CD14-positive monocyte (primary cell): ENCODE data around the gene RBM28. TPM values are rescaled to one million over a fixed set of nuclear protein-coding genes. Genes with fewer than 3 reads are reported as not detected.
A peak's percentile ranks its signal among the peaks of the same experiment; 100 is the strongest.

Experiments
- DNase-seq, 3 donors: peaks; one replicate each; pipeline ENCODE4 v3.0.0-alpha.2; 2011 to 2022
- H2AFZ ChIP-seq: 2 replicates; pipeline ENCODE4 v1.6.0; 2012; ENCODE audit warnings: mild to moderate bottlenecking, low read depth, low read length, inconsistent platforms; ENCODE audit not compliant: insufficient read depth, poor library complexity, severe bottlenecking
- H3K27ac ChIP-seq, 2 donors: 1 replicate in 1 of 2; 2 replicates in 1 of 2; pipeline ENCODE4 v1.5.1; 2012 to 2013; ENCODE audit warnings: low read length in 2 of 2, control low read depth in 1 of 2, inconsistent platforms in 1 of 2, low read depth in 1 of 2, mild to moderate bottlenecking in 1 of 2
- H3K27me3 ChIP-seq, 2 donors: one replicate each; pipeline versions ENCODE4 v1.6.0 to v1.6.1; 2011 to 2013; ENCODE audit warnings: low read length in 2 of 2; ENCODE audit not compliant: control insufficient read depth in 2 of 2, insufficient read depth in 2 of 2
- H3K36me3 ChIP-seq, 2 donors: replicated peaks in 1 of 2; 1 replicate in 1 of 2; 2 replicates in 1 of 2; pipeline versions ENCODE4 v1.5.1 to v1.6.1; 2012 to 2013; ENCODE audit warnings: low read length in 2 of 2, control low read depth in 1 of 2, inconsistent platforms in 1 of 2, mild to moderate bottlenecking in 1 of 2; ENCODE audit not compliant: insufficient read depth in 2 of 2, control insufficient read depth in 1 of 2
- H3K4me1 ChIP-seq, 2 donors: 1 replicate in 1 of 2; 2 replicates in 1 of 2; pipeline versions ENCODE4 v1.5.1 to v1.6.1; 2012 to 2013; ENCODE audit warnings: low read length in 2 of 2, control low read depth in 1 of 2, inconsistent platforms in 1 of 2, mild to moderate bottlenecking in 1 of 2, moderate library complexity in 1 of 2; ENCODE audit not compliant: insufficient read depth in 2 of 2, control insufficient read depth in 1 of 2
- H3K4me2 ChIP-seq: replicated peaks from 2 replicates; pipeline ENCODE3; 2012; ENCODE audit warnings: low read length, moderate library complexity, mild to moderate bottlenecking; ENCODE audit not compliant: poor library complexity, severe bottlenecking; ENCODE audit errors: extremely low read depth
- H3K4me3 ChIP-seq, 3 experiments: fragments of 200-600 bp in 1 of 3; sonication (generic) in 1 of 3; replicated peaks in 1 of 3; 1 replicate in 2 of 3; 2 replicates in 1 of 3; pipeline ENCODE4 v1.5.1; 2011 to 2013; ENCODE audit warnings: low read length in 3 of 3, mild to moderate bottlenecking in 3 of 3, control low read depth in 2 of 3, low read depth in 2 of 3, inconsistent platforms in 1 of 3, moderate library complexity in 1 of 3
- H3K79me2 ChIP-seq: 2 replicates; pipeline ENCODE4 v1.6.0; 2012; ENCODE audit warnings: mild to moderate bottlenecking, control low read depth, inconsistent platforms, low read length, moderate library complexity; ENCODE audit not compliant: insufficient read depth
- H3K9ac ChIP-seq: 2 replicates; pipeline ENCODE4 v1.6.0; 2017; ENCODE audit warnings: low read length, mild to moderate bottlenecking; ENCODE audit not compliant: insufficient read depth, poor library complexity, severe bottlenecking
- H3K9me3 ChIP-seq, 2 donors: replicated peaks in 1 of 2; 1 replicate in 1 of 2; 2 replicates in 1 of 2; pipeline versions ENCODE4 v1.5.1 to v1.6.1; 2012 to 2013; ENCODE audit warnings: low read length in 2 of 2, control low read depth in 1 of 2; ENCODE audit not compliant: control insufficient read depth in 1 of 2, insufficient read depth in 1 of 2
- H4K20me1 ChIP-seq: 2 replicates; pipeline ENCODE4 v1.6.0; 2012; ENCODE audit warnings: mild to moderate bottlenecking, low read length, control low read depth, moderate library complexity; ENCODE audit not compliant: insufficient read depth
- H3K27ac Mint-ChIP-seq, 7 donors: one replicate each; pipeline ENCODE4 v1.8.0; 2020; ENCODE audit warnings: mild to moderate bottlenecking in 7 of 7, mixed read lengths in 7 of 7, moderate library complexity in 6 of 7, inconsistent platforms in 2 of 7
- H3K27me3 Mint-ChIP-seq, 3 donors: one replicate each; pipeline ENCODE4 v1.8.0; 2021 to 2022; ENCODE audit warnings: low read depth in 3 of 3, mild to moderate bottlenecking in 3 of 3, mixed read lengths in 3 of 3, moderate library complexity in 3 of 3, inconsistent platforms in 1 of 3
- H3K36me3 Mint-ChIP-seq, 2 donors: one replicate each; pipeline ENCODE4 v1.8.0; 2020; ENCODE audit warnings: mixed read lengths in 2 of 2, inconsistent platforms in 1 of 2, mild to moderate bottlenecking in 1 of 2
- H3K4me1 Mint-ChIP-seq: one replicate; pipeline ENCODE4 v1.8.0; 2020; ENCODE audit warnings: mild to moderate bottlenecking, mixed read lengths
- H3K4me3 Mint-ChIP-seq, 2 donors: one replicate each; pipeline ENCODE4 v1.8.0; 2020; ENCODE audit warnings: mild to moderate bottlenecking in 2 of 2, mixed read lengths in 2 of 2, moderate library complexity in 1 of 2
- H3K9me3 Mint-ChIP-seq, 7 donors: one replicate each; pipeline ENCODE4 v1.8.0; 2020 to 2022; ENCODE audit warnings: mixed read lengths in 7 of 7, mild to moderate bottlenecking in 6 of 7, moderate library complexity in 6 of 7, inconsistent platforms in 2 of 7
- WGBS: methylation state at CpG from one replicate; pipeline ENCODE4 v1.1.5; 2013; ENCODE audit warnings: missing lambda C conversion rate; ENCODE audit not compliant: insufficient coverage; 5-methylcytosine and 5-hydroxymethylcytosine counted together
- intact Hi-C, 2 donors: fragments of 100-400 bp; cut with micrococcal nuclease; formaldehyde crosslinking; loops; one replicate each; pipeline versions ENCODE4 v1.15.0 to v1.15.1; 2023
- polyA minus RNA-seq: library from RNA; depleted of rRNA, polyadenylated mRNA; stranded (reverse); fragments of >200 nt; gene quantifications from 2 replicates; pipeline ENCODE4 v1.2.3, GENCODE V29; 2012
- polyA plus RNA-seq, 3 donors: library from polyadenylated mRNA; depleted of rRNA in 1 of 3; unstranded in 2 of 3; stranded (reverse) in 1 of 3; fragments of 300-500 nt in 2 of 3; fragments of >200 nt in 1 of 3; fragmentation: Illumina TruSeq in 2 of 3; gene quantifications; 1 replicate in 2 of 3; 2 replicates in 1 of 3; pipeline ENCODE4 v1.2.3, GENCODE V29; 2012 to 2021
- total RNA-seq, 12 experiments: library from RNA in 1 of 12; stranded (reverse) in 1 of 12; fragments of 120-200 nt in 1 of 12; gene quantifications; one replicate each; pipeline ENCODE4 v1.2.4 and lab custom pipeline; 2013 to 2026; ENCODE audit warnings: mixed read lengths in 6 of 12, inconsistent platforms in 1 of 12
- TF ChIP-seq, protein P1 (sequence below): fragments of 200-600 bp; IDR thresholded peaks from one replicate; pipeline ENCODE4 v1.8.0; 2022; ENCODE audit warnings: antibody characterized with exemption, mild to moderate bottlenecking

RBM28 gene, protein sequence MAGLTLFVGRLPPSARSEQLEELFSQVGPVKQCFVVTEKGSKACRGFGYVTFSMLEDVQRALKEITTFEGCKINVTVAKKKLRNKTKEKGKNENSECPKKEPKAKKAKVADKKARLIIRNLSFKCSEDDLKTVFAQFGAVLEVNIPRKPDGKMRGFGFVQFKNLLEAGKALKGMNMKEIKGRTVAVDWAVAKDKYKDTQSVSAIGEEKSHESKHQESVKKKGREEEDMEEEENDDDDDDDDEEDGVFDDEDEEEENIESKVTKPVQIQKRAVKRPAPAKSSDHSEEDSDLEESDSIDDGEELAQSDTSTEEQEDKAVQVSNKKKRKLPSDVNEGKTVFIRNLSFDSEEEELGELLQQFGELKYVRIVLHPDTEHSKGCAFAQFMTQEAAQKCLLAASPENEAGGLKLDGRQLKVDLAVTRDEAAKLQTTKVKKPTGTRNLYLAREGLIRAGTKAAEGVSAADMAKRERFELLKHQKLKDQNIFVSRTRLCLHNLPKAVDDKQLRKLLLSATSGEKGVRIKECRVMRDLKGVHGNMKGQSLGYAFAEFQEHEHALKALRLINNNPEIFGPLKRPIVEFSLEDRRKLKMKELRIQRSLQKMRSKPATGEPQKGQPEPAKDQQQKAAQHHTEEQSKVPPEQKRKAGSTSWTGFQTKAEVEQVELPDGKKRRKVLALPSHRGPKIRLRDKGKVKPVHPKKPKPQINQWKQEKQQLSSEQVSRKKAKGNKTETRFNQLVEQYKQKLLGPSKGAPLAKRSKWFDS
- total RNA-seq (2013) = 14.3 TPM
- 10 to 100 TPM in 1 of 3 donors, 1 to 10 TPM in 2; 4.0 to 14.4 (median 4.9) TPM for polyA plus RNA-seq
- polyA minus RNA-seq = 4.4 and 6.5 TPM in 2 replicates
- 8.5 to 30.0 (median 20.9) reads per million in 11 experiments for total RNA-seq (lab: John Stamatoyannopoulos, UW)

DNA sequence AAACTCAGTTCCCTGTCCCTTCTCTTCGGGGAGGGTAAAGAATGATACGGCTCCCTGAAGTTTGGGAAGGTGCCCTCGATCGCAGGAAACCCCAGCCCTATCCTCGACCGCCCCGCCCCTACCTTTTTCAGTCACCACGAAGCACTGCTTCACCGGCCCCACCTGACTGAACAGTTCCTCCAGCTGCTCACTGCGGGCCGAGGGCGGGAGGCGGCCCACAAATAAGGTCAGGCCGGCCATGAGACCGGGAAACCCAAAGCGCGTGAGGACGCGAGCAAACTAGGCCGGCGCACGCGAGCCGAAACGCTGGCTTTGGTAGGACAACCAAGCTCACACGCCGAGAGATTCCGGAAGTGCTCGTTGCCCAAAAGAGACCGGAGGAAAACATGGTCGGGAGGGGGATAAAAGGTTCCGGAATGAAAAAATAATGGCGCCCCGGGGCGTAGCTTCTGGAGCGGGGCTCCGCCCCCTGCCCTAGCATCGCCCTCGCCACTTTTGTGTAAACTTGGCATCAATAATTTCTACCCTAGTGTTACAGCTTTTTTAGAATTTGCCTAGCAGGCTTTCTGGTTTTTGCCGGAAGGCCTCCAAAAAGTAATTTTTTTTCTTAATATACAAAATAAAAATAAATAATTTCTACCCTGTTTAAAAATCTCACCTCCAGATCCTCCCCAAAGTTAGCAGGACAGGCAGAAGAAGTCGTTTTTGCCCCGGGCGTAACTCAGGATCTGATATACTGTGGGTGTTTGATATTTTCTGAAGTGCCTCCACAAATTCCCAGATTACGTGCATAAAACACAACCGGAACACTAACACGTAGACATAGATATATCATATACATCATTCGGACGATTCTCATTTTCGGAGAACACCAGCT, at the start of gene RBM28:
TSS of gene RBM28 (minus strand) at position 355 of the 877 bp plus-strand sequence. CDS start at position 240, 115 bp downstream.
- intact Hi-C loops = loop anchor here in 1 of 2 donors (10.0 kb wide), 1 partner anchor 111 kb away; the partner anchor contains the start of gene HILPDA
- 8% methylated on average over 39 of the region's 49 CpGs for WGBS

More for the DNA sequence above, at the start of gene RBM28:
- Mint-ChIP-seq H3K36me3 (peaks cover 13 to 14% of the 10 kb centered on the region in 2 donors), H3K4me3 (peak within 1 kb of the TSS; percentile 93 to 97), H3K27me3 (peaks cover 2 to 5% (median 2%) of the 10 kb centered on the region in 3 donors), H3K9me3 (no peaks in the 10 kb centered on the region), H3K27ac (peak within 1 kb of the TSS; percentile 88 to 96 (median 94)), H3K4me1 (peaks cover 22% of the 10 kb centered on the region)
- no peaks in the 10 kb centered on the region for H4K20me1 ChIP-seq
- no peaks in the 10 kb centered on the region for H3K9me3 ChIP-seq
- peak; percentile 89 to 93 (median 90) for DNase-seq
- peak within 1 kb of the TSS; percentile 77 for H3K4me2 ChIP-seq
- peak within 1 kb of the TSS; percentile 98 for H2AFZ ChIP-seq
- peaks cover 18 to 21% of the 10 kb centered on the region in 2 donors for H3K4me1 ChIP-seq
- peaks cover 7 to 17% of the 10 kb centered on the region in 2 donors for H3K36me3 ChIP-seq
- peaks cover 35% of the 10 kb centered on the region for H3K79me2 ChIP-seq
- no peaks in the 10 kb centered on the region for H3K27me3 ChIP-seq
- peak within 1 kb of the TSS; percentile 75 to 96 (median 78) for H3K4me3 ChIP-seq
- TF ChIP-seq, protein P1, sequence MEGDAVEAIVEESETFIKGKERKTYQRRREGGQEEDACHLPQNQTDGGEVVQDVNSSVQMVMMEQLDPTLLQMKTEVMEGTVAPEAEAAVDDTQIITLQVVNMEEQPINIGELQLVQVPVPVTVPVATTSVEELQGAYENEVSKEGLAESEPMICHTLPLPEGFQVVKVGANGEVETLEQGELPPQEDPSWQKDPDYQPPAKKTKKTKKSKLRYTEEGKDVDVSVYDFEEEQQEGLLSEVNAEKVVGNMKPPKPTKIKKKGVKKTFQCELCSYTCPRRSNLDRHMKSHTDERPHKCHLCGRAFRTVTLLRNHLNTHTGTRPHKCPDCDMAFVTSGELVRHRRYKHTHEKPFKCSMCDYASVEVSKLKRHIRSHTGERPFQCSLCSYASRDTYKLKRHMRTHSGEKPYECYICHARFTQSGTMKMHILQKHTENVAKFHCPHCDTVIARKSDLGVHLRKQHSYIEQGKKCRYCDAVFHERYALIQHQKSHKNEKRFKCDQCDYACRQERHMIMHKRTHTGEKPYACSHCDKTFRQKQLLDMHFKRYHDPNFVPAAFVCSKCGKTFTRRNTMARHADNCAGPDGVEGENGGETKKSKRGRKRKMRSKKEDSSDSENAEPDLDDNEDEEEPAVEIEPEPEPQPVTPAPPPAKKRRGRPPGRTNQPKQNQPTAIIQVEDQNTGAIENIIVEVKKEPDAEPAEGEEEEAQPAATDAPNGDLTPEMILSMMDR = no peak
- H3K9ac ChIP-seq = peak within 1 kb of the TSS; percentile 85
- H3K27ac ChIP-seq = peak within 1 kb of the TSS; percentile 81 to 95
